B cell (primary cell): ENCODE data around the gene ACP6.

ENCODE experiments used
- CTCF ChIP-seq: fragments of 200-600 bp; IDR thresholded peaks from one replicate; pipeline ENCODE4 v1.8.0; 2022; ENCODE audit warnings: antibody characterized with exemption, mild to moderate bottlenecking
- EZH2 ChIP-seq: IDR thresholded peaks from 2 replicates; pipeline ENCODE4 v1.6.1; 2012; ENCODE audit warnings: borderline replicate concordance, low read depth, mild to moderate bottlenecking, moderate library complexity, low read length; ENCODE audit not compliant: insufficient read depth, poor library complexity, severe bottlenecking

GRCh38 chr1:147699686-147700041 is 29.3 kb upstream of the ACP6 start:
- TF ChIP-seq CTCF (no peak), EZH2 (no peak)
